GM21390 (cell line): ENCODE data around the gene RGS17.
"Not testable (repeated sequence)": the region's sequence is repeated elsewhere in the genome, so short reads cannot be mapped to it uniquely, and the experiment has no call there.

Experiments
- ATAC-seq: cut with Tn5 transposase; IDR thresholded peaks from one replicate; pipeline ENCODE4 v1.9.1; 2021; ENCODE audit not compliant: unreplicated experiment

RGS17 gene

GRCh38 chr6:153131037-153131981 lies at the start of gene RGS17:
Gene RGS17 (minus strand): TSS chr6:153131282. CDS start chr6:153044018, 87,264 bp downstream.
- ATAC-seq, result peak; percentile 64

- no peak for ATAC-seq
Measured at GRCh38 chr6:153172815-153173214, 41.7 kb upstream of the RGS17 start.

- no peak for ATAC-seq
Measured at GRCh38 chr6:153170511-153170910, 39.4 kb upstream of the RGS17 start.

- ATAC-seq, result no peak
Measured at GRCh38 chr6:153167907-153168306, 36.8 kb upstream of the RGS17 start.

DNA sequence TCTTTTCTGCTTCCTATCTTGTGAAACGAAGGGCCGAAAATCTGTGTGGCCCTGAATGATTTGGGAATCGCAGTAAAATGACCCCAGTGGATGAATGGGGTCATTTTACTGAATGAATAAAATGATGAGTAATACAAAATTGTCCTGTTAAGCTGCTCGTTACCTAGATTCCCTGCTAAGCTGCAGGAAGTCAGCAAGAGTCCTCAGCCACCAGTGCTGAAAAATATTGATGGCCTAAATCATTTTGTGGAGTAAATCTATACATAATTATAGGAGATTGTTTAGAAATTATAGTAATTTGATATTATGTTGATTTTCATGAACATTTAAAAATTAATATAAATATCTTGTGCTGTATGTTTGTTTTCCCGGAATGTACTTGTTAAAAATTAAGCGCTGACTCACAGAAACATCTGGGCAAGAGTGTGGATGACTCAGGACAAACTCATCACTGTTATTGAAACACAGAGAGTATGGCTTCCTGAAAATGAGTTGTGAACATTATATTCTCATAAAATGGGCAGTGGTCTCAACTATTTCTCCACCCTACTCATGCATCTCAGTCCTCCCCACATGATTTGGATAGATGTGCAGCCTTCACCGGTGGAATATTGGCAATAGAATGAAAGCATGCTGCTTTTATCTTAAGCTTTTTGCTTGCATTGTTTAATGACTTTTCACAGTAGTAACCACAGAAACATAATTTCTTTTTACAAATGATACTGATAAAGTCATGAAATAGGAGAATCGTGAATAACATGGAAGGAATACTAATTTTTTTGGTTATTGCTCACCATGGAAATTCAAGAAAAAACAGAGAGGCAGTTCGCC lies 36.2 kb upstream of the RGS17 start:
- no peak for ATAC-seq

DNA sequence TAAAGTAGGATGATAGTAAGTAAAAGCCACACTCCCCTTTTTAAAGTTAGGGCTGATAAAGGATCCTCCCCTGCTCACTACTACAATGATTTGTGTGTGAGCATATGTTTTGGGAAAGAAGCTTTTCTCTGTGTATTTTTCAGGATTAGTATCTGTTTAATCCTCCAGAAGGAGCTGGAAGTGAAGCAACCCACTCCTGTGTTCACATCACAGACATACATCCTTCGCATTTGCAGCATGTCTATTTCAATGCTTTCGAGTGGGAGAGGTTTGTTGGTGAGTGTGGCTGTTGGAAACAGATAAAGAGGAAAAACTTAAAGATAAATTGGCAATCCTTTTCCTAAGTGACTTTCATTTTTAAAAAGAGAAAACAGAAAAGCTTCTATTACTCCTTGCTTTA lies 31.6 kb upstream of the RGS17 start:
- ATAC-seq, result no peak

GRCh38 chr6:153162172-153162571 lies 31.1 kb upstream of the RGS17 start:
- no peak for ATAC-seq

DNA sequence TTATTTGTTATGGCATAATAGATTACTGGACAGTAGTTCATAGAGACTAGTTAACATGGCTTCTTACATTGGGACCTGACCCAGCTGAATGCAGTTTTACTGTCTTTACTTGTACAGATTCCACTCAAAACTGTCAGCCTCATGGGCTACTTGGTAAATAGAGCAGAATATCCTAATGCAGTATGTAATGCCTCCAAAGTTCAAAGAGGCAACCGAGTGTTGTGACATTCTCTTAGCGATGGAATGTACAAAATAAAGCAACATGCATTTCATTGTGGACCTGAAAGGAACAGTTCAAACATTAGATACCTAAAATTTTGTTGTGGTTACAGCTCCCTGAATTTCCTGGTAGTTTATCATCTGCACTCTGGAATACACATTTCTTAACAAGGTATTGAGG lies 29.1 kb upstream of the RGS17 start:
- ATAC-seq, result no peak

DNA sequence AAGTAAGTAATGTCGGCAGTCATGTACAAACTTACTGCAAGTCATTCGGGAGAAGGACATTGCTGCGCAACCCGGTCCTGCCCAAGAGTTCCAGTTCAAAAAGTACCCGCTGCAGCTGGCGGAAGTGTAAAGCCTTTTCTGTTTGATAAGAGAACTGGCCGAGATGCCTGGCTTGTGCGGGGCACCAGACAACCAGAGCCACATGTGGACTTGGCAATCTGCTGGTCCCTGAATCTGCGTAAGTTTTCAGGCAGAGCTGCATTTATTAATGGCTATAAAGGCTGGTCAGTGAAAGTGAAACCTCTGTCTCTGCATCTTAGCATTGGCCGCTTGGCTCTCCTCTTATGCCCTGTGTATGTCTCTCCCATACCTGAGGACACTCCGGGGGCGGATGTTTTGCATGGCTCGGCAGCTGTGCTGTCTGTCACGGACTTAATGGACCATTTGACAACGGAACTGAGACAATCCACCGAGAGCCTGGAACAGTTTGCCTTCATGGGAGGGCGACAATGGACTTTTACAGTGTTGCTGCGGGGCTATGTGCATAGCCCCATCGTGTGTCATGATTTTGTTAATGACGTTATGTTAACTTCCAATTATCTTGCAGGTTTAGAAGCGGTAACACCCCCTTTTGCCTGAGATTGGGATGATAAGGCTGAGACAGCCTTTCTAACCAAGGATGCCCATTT lies 19.8 kb upstream of the RGS17 start:
- no peak for ATAC-seq

GRCh38 chr6:153150371-153150751 lies 19.3 kb upstream of the RGS17 start:
- ATAC-seq, result no peak

- ATAC-seq, result no peak
Measured at GRCh38 chr6:153149891-153150290, 18.8 kb upstream of the RGS17 start.

DNA sequence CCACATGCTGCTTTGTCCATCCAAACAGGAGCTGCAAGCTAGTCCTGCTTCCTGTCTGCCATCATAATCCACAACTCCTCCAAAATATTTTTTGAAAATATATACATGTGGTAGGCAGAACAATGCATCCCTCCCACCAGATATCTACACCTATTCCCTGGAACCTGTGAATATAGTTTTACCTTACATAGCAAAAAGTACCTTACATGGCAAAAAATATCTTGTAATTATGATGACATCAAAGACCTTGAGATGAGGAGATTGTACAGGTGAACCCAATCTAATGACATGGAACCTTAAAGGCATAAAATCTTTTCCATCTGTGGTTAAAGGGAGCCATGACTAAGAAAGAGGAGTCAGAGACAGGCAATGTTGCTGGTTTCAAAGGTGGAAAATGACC lies 15.3 kb upstream of the RGS17 start:
- no peak for ATAC-seq

DNA sequence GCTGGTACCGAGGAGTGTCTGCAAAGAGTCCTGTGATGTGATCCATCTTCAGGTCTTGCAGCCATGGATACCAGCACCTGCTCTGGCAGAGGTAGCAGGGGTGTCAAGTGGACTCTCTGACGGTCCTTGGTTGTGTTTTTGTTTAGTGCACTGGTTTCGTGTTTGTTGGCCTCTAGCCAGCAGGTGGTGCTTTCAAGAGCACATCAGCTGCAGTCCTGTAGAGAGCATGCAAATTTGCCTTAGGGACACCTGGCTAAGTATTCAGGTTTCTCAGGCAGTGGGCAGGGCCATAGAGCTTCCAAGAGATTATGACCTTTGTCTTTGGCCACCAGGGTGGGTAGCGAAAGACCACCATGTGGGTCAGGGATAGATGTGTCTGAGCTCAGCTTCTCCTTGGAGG lies 14.5 kb upstream of the RGS17 start:
- no peak for ATAC-seq

DNA sequence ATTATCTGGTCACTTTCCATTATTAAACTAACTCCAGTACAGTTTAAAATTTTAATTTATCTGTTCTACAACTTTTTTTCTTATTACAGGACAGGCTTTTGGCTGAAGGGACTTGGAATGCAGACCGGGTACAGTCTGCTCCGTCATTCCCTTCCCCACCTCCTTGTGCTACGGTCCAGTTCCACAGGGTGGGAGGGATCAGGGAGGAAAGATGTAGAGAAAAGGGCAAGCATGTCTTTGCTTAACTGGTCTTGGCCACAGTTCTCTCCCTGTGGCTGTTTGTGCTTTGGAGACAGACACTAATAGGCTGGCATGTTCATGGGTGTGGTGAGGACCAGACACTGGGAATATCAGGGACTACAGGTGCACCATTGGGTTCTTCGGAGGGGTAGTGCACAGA lies 12.1 kb upstream of the RGS17 start:
- ATAC-seq, result no peak

- no peak for ATAC-seq
Measured at GRCh38 chr6:153140299-153140698, 9.2 kb upstream of the RGS17 start.

GRCh38 chr6:153138930-153139329 lies 7.8 kb upstream of the RGS17 start:
- no peak for ATAC-seq

- ATAC-seq, result no peak
Measured at GRCh38 chr6:153135681-153136080, 4.6 kb upstream of the RGS17 start.

GRCh38 chr6:153133667-153134066 lies 2.6 kb upstream of the RGS17 start:
- not testable (repeated sequence) for ATAC-seq

DNA sequence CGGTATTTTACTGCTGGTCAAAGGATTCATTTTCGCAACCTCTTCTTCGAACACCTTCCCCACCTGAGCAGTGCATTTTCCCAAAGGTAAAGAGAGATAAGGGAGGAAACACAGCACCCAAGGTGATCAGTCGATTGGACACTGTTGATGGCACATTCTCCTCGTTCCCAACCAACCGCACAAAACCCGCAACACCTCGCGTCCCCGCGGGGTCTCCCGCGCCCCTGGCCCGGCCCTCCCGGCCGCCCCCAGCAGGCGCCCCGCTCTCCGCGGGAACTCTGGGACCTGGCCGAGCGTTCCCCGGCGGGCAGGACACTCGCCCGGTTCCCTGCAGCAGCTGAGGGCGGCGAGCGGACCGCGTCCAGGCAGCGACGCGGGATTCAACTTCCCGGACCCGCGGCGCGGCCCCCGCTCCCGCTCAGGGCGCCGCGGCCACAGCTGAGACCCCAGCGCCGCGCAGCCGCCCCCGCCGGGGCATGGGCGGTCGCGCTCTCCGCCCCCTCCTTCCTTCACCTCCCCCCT lies 506 bp downstream of the RGS17 start:
- peak; percentile 24 for ATAC-seq

DNA sequence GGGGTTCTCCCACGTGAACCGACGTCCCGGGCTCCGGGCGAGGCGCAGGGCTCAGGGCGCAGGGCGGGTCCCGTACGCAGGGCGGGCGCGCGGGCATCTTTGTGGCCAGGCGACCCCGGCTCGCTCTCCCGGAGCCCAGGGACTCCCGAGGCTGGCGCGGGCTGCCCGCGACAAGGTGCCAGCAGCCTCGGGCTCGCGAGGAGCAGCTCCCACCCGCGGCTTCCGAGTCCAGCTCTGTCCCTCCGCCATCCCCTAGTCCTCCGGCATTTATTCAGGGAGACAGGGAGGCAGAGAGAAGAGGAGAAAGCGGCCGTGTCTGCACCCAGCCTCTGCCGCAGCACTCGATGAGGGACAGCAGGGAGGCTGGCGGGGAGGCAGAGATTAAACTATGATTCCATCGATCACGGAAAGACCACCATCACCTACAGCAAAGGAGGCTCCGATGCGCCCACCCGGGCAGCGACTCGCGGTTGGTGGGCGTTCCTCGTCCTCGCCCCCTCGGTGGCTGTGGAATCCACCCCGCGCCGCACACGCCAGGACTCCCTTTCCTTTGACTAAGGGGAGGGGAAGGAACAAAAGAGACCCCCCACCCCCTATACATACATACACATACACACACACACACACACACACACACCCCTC lies 1.1 kb downstream of the RGS17 start:
- no peak for ATAC-seq

GRCh38 chr6:153126218-153126617 lies 4.9 kb downstream of the RGS17 start:
- ATAC-seq, result no peak
